Endothelial cell of umbilical vein (primary cell): ENCODE results near the gene RPL15.

Source experiments
- CTCF ChIP-seq, 2 donors: IDR thresholded peaks; 1 replicate in 1 of 2; 2 replicates in 1 of 2; pipeline ENCODE4 v1.5.1; 2011; ENCODE audit warnings: low read length in 2 of 2, mild to moderate bottlenecking in 2 of 2, moderate library complexity in 2 of 2, control low read depth in 1 of 2, inconsistent platforms in 1 of 2, low read depth in 1 of 2; ENCODE audit not compliant: insufficient read depth in 1 of 2; ENCODE audit errors: extremely low read depth in 1 of 2
- MAX ChIP-seq: IDR thresholded peaks from 2 replicates; pipeline ENCODE4 v1.6.1; 2011; ENCODE audit not compliant: insufficient read depth, insufficient read length
- POLR2AphosphoS5 ChIP-seq: IDR thresholded peaks from 2 replicates; pipeline ENCODE4 v1.6.1; 2012; ENCODE audit warnings: low read depth, mild to moderate bottlenecking, control low read depth, low read length, moderate library complexity; ENCODE audit not compliant: insufficient read depth

- TF ChIP-seq MAX, result no peak
- TF ChIP-seq CTCF (IDR thresholded peaks at IDR 0.05; ENCODE audit: extremely low read depth in 1 of 2, insufficient read depth in 1 of 2, low read depth in 1 of 2, low read length in 2 of 2), result no peak
- peak; percentile 62 for TF ChIP-seq POLR2AphosphoS5
These were observed 28.1 kb downstream of the RPL15 start, which contains the start of gene NR1D2 for GRCh38 chr3:23944861-23945662.
